B cell (primary cell): ENCODE results near the gene CLASP1. TPM values are rescaled to one million over a fixed set of nuclear protein-coding genes. Genes with fewer than 3 reads are reported as not detected.
"Not testable (repeated sequence)": the region's sequence is repeated elsewhere in the genome, so short reads cannot be mapped to it uniquely, and the experiment has no call there.

Experiments used
- ATAC-seq: fragments of 200-7000 bp; cut with Tn5 transposase; one replicate; pipeline ENCODE4 v1.10.0; 2021; ENCODE audit warnings: low read depth, mild to moderate bottlenecking, moderate number of reproducible peaks, moderate library complexity
- CTCF ChIA-PET: fragments of 350-600 bp; sonication (Branson Sonifier 250); formaldehyde crosslinking; loops from one replicate; lab custom pipeline; 2021; ENCODE audit warnings: antibody characterized with exemption, inconsistent platforms; lab: Charles Lee
- POLR2A ChIA-PET: fragments of 350-600 bp; sonication (Branson Sonifier 250); formaldehyde crosslinking; loops from one replicate; lab custom pipeline; 2021; ENCODE audit warnings: antibody characterized with exemption; lab: Charles Lee
- DNase-seq: peaks from one replicate; pipeline ENCODE4 v3.0.0; 2013
- H2AFZ ChIP-seq: 2 replicates; pipeline ENCODE4 v1.6.1; 2012; ENCODE audit warnings: mild to moderate bottlenecking, low read depth, low read length; ENCODE audit not compliant: insufficient read depth, poor library complexity, severe bottlenecking
- H3K27ac ChIP-seq, 2 donors: 1 replicate in 1 of 2; 2 replicates in 1 of 2; pipeline ENCODE4 v1.5.1; 2012 to 2013; ENCODE audit warnings: low read length in 2 of 2, mild to moderate bottlenecking in 2 of 2, moderate library complexity in 1 of 2
- H3K27me3 ChIP-seq, 4 experiments: fragments of 200-600 bp in 1 of 4; sonication (generic) in 1 of 4; replicated peaks in 1 of 4; 1 replicate in 2 of 4; 2 replicates in 2 of 4; pipeline versions ENCODE4 v1.6.1 to v1.7.0; 2013 to 2016; ENCODE audit warnings: low read length in 3 of 4, mild to moderate bottlenecking in 2 of 4, mixed read lengths in 1 of 4, moderate library complexity in 1 of 4; ENCODE audit not compliant: insufficient read depth in 4 of 4, control insufficient read depth in 3 of 4; ENCODE audit errors: control extremely low read depth in 1 of 4
- H3K36me3 ChIP-seq, 2 experiments: replicated peaks in 1 of 2; 1 replicate in 1 of 2; 2 replicates in 1 of 2; pipeline versions ENCODE4 v1.6.1 to v1.7.1; 2013; ENCODE audit warnings: low read length in 1 of 2; ENCODE audit not compliant: insufficient read depth in 2 of 2, control insufficient read depth in 1 of 2; ENCODE audit errors: control extremely low read depth in 1 of 2, extremely low read depth in 1 of 2
- H3K4me1 ChIP-seq, 2 donors: fragments of 200-600 bp in 1 of 2; sonication (generic) in 1 of 2; 1 replicate in 1 of 2; 2 replicates in 1 of 2; pipeline versions ENCODE4 v1.5.1 to v1.6.1; 2013 to 2017; ENCODE audit warnings: low read length in 2 of 2; ENCODE audit not compliant: control insufficient read depth in 2 of 2, insufficient read depth in 2 of 2
- H3K4me2 ChIP-seq: replicated peaks from 2 replicates; pipeline ENCODE3; 2012; ENCODE audit warnings: mild to moderate bottlenecking, low read depth, low read length; ENCODE audit not compliant: poor library complexity, severe bottlenecking
- H3K4me3 ChIP-seq, 5 experiments: fragments of 200-600 bp in 1 of 5; sonication (generic) in 1 of 5; 1 replicate in 3 of 5; 2 replicates in 2 of 5; pipeline versions ENCODE4 v1.5.1 to v1.7.0; 2011 to 2016; ENCODE audit warnings: low read length in 4 of 5, mild to moderate bottlenecking in 4 of 5, low read depth in 2 of 5, control low read depth in 1 of 5, moderate library complexity in 1 of 5; ENCODE audit not compliant: insufficient read depth in 1 of 5; ENCODE audit errors: control extremely low read depth in 1 of 5, extremely low read depth in 1 of 5
- H3K79me2 ChIP-seq: fragments of 200-600 bp; sonication (generic); one replicate; pipeline ENCODE4 v1.6.0; 2016; ENCODE audit warnings: low read length; ENCODE audit not compliant: control insufficient read depth, insufficient read depth
- H3K9ac ChIP-seq: fragments of 200-600 bp; sonication (generic); 2 replicates; pipeline ENCODE4 v1.6.1; 2017; ENCODE audit warnings: mild to moderate bottlenecking, low read length, moderate library complexity
- H3K9me3 ChIP-seq, 3 donors: one replicate each; pipeline versions ENCODE4 v1.6.1 to v1.7.1; 2013; ENCODE audit warnings: low read length in 2 of 3; ENCODE audit not compliant: control insufficient read depth in 2 of 3, insufficient read depth in 1 of 3; ENCODE audit errors: control extremely low read depth in 1 of 3
- H4K20me1 ChIP-seq: 2 replicates; pipeline ENCODE4 v1.6.0; 2012; ENCODE audit warnings: mild to moderate bottlenecking, low read length; ENCODE audit not compliant: insufficient read depth, control insufficient read depth, poor library complexity, severe bottlenecking
- H3K27ac Mint-ChIP-seq: one replicate; pipeline ENCODE4 v1.8.0; 2021; ENCODE audit warnings: mixed read lengths
- H3K27me3 Mint-ChIP-seq: one replicate; pipeline ENCODE4 v1.8.0; 2021; ENCODE audit warnings: mixed read lengths
- H3K4me1 Mint-ChIP-seq: one replicate; pipeline ENCODE4 v1.8.0; 2021; ENCODE audit warnings: mixed read lengths
- H3K4me3 Mint-ChIP-seq: one replicate; pipeline ENCODE4 v1.8.0; 2021; ENCODE audit warnings: mixed read lengths
- H3K9me3 Mint-ChIP-seq: one replicate; pipeline ENCODE4 v1.8.0; 2022; ENCODE audit warnings: mixed read lengths; ENCODE audit not compliant: insufficient read depth
- CTCF ChIP-seq: fragments of 200-600 bp; IDR thresholded peaks from one replicate; pipeline ENCODE4 v1.8.0; 2022; ENCODE audit warnings: antibody characterized with exemption, mild to moderate bottlenecking
- EZH2 ChIP-seq: IDR thresholded peaks from 2 replicates; pipeline ENCODE4 v1.6.1; 2012; ENCODE audit warnings: borderline replicate concordance, low read depth, mild to moderate bottlenecking, moderate library complexity, low read length; ENCODE audit not compliant: insufficient read depth, poor library complexity, severe bottlenecking
- WGBS: methylation state at CpG from one replicate; pipeline ENCODE4 v1.1.5; 2013; ENCODE audit warnings: missing lambda C conversion rate; ENCODE audit not compliant: insufficient coverage; 5-methylcytosine and 5-hydroxymethylcytosine counted together
- intact Hi-C: fragments of 100-400 bp; cut with micrococcal nuclease; formaldehyde crosslinking; loops from one replicate; pipeline ENCODE4 v1.10.0; 2022
- polyA plus RNA-seq: library from polyadenylated mRNA; depleted of rRNA; stranded (reverse); fragments of >200 nt; gene quantifications from 2 replicates; pipeline ENCODE4 v1.2.3, GENCODE V29; 2012
- total RNA-seq, 2 donors: library from RNA; stranded (reverse); fragments of 120-200 nt in 1 of 2; gene quantifications; 1 replicate in 1 of 2; 2 replicates in 1 of 2; pipeline versions ENCODE4 v1.2.3 to v1.2.4, GENCODE V29; 2013 to 2022

CLASP1 gene
- total and polyA plus RNA-seq, 2 donors (not counting 1 experiment from before 2014, with no cell fraction given), result 8.7 to 88.0 TPM

GRCh38 chr2:121564905-121565304 is 84.4 kb downstream of the CLASP1 start:
- Mint-ChIP-seq H3K4me3 (no peak overlapping the region), H3K27me3 (no peaks in the 10 kb centered on the region), H3K4me1 (peaks cover 2% of the 10 kb centered on the region), H3K9me3 (peaks cover 2% of the 10 kb centered on the region), H3K27ac (no peak overlapping the region)
- CTCF ChIA-PET, result no interaction called here
- TF ChIP-seq EZH2 (no peak), CTCF (no peak)
- peaks cover 2 to 8% of the 10 kb centered on the region in 2 experiments for H3K36me3 ChIP-seq
- no peak overlapping the region for H2AFZ ChIP-seq
- peaks cover 39% of the 10 kb centered on the region for H4K20me1 ChIP-seq
- H3K9me3 ChIP-seq, result peaks cover 0 to 4% (median 3%) of the 10 kb centered on the region in 3 donors
- H3K27ac ChIP-seq, result no peak overlapping the region
- no peak for DNase-seq
- peaks cover 52% of the 10 kb centered on the region for H3K79me2 ChIP-seq
- POLR2A ChIA-PET, result no interaction called here
- no peak overlapping the region for H3K9ac ChIP-seq
- no peaks in the 10 kb centered on the region for H3K4me1 ChIP-seq
- intact Hi-C loops, result no loop called here
- no peak overlapping the region for H3K4me3 ChIP-seq
- ATAC-seq, result no peak
- H3K4me2 ChIP-seq, result no peak overlapping the region
- H3K27me3 ChIP-seq, result no peaks in the 10 kb centered on the region
- WGBS, result 100% methylated on average over 2 of the region's 3 CpGs

- peaks cover 44% of the 10 kb centered on the region for H3K79me2 ChIP-seq
Measured at GRCh38 chr2:121563754-121564153, 85.5 kb downstream of the CLASP1 start.

More at GRCh38 chr2:121563754-121564153, 85.5 kb downstream of the CLASP1 start:
- H3K4me2 ChIP-seq, intact Hi-C loops, H2AFZ ChIP-seq, ATAC-seq, H3K4me3 Mint-ChIP-seq, H3K4me1 ChIP-seq, H3K4me3 ChIP-seq, H3K36me3 ChIP-seq, H3K27ac ChIP-seq, H3K9me3 Mint-ChIP-seq, POLR2A ChIA-PET, H3K4me1 Mint-ChIP-seq, CTCF ChIA-PET, H3K27me3 ChIP-seq, H3K27me3 Mint-ChIP-seq, DNase-seq, H3K9me3 ChIP-seq, H3K27ac Mint-ChIP-seq, H3K9ac ChIP-seq: not testable (repeated sequence)
- WGBS, result 83% methylated on average over 1 of the region's 1 CpG
- peaks cover 47% of the 10 kb centered on the region for H4K20me1 ChIP-seq
